Fibroblast of pulmonary artery (primary cell): ENCODE measurements around the gene GPR108.

ENCODE experiments used
- DNase-seq: peaks from one replicate; pipeline ENCODE4 v3.0.0-alpha.2; 2010; ENCODE audit warnings: low read depth
- H3K4me3 ChIP-seq: replicated peaks from 2 replicates; pipeline ENCODE4 v1.5.1; 2011; ENCODE audit warnings: low read depth, mild to moderate bottlenecking, control low read depth, low read length, moderate library complexity
- CTCF ChIP-seq: IDR thresholded peaks from 2 replicates; pipeline ENCODE4 v1.5.1; 2011; ENCODE audit warnings: mild to moderate bottlenecking, control low read depth, low read length, inconsistent platforms; ENCODE audit errors: missing control alignments

The GPR108 gene

DNA sequence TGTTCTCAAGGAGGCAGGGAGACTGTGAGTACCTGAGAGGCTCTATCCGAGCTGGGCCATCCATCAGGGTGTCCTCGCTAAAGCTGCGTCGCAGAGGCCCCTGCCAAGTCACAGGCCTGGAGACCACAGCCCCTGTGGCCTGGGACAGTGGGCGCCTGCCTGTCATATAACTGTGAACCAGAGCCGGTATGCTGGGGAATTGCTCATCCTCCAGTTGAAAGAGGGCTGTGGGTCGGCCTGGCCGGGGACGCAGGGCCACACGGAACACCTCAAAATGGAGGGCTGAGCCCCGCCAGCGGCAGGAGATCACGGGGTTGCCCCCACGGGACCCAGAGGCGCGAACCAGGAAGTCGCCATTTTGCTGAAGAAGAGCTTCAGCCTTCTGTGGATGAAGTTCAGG is 23.2 kb upstream of the GPR108 start:
- no peak for TF ChIP-seq CTCF
- no peak overlapping the region for H3K4me3 ChIP-seq
- DNase-seq, result no peak

- TF ChIP-seq CTCF, result no peak
- no peak overlapping the region for H3K4me3 ChIP-seq
- no peak for DNase-seq
Measured at GRCh38 chr19:6754653-6755463, 17.5 kb upstream of the GPR108 start.

GRCh38 chr19:6754136-6754535 is 16.8 kb upstream of the GPR108 start:
- H3K4me3 ChIP-seq, result no peak overlapping the region
- DNase-seq, result no peak
- no peak for TF ChIP-seq CTCF

GRCh38 chr19:6753178-6754031 is 16.0 kb upstream of the GPR108 start:
- DNase-seq, result peak; percentile 72
- TF ChIP-seq CTCF, result peak; percentile 29
- peak overlapping the region; percentile 37 for H3K4me3 ChIP-seq

- TF ChIP-seq CTCF, result no peak
- no peak overlapping the region for H3K4me3 ChIP-seq
- DNase-seq, result no peak
Measured at GRCh38 chr19:6752256-6753177, 15.1 kb upstream of the GPR108 start.

GRCh38 chr19:6751189-6751588 is 13.8 kb upstream of the GPR108 start:
- TF ChIP-seq CTCF, result no peak
- no peak overlapping the region for H3K4me3 ChIP-seq
- DNase-seq, result no peak
